T follicular helper cell (primary cell): ENCODE data around the gene SHPK.

Source experiments
- DNase-seq: peaks from one replicate; pipeline ENCODE4 v3.0.0-alpha.2; 2020; ENCODE audit warnings: low read depth

SHPK gene

DNA sequence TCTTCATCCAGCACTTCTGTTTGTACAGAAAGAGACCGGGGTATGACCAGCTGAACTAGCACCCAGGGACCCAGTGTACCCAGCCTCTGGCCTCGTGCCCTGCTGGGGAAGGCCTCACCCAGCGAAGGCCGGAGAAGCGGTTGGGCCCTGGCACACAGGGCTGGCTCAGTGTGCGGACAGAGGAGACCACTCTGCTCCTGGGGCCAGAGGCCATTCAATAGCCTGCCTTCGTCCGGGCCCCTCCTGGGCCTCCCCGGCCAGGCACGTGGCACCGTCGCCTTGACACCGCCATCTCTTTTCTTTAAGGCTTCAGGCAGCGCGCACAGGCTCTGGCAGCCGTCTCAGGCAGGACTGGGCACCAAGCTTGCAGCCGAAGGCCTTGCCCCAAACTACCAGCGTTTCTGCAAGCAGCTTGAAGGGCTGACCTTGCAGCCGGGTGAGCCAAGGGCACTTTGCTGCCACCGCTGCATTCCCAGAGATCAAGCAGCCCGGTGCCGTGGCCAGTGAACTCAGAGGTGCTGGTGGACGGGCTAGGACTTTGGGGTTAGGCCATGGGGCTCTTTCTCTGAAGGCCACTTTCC is 24.4 kb upstream of the SHPK start:
- no peak for DNase-seq

- DNase-seq = no peak
Observed at GRCh38 chr17:3659541-3660111, 23.6 kb upstream of the SHPK start.

DNA sequence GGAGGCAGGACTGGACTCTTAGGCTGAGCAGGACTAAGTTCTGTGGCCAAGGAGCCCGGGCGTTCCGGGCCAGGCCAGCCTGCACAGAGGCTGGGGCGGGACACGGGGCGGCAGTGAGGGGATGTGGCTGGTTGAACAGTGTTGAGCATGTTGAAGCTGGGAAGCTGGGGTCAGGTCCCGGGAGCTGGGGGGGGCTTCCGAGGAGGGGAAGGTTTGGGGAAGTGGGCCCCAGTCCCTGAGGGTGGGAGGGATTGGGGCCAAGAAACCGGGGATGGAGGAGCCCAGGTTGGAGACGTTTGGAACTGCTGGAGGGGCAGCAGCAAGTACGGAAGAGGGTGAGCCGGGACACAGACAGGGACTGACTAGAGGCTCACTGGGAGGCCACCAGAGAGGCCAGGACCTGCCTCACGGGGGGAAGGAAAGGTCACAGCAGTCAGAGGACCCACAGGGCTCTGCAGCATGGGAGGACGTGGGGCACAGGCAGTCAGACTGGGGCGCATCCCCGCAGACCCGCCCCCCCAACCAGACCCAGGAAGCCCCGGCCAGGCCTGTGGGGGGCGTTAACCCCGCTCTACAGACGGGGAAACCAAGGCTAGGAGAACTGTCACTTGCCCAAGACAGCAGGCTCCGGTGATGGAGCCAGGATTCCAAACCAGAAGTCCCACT is 22.9 kb upstream of the SHPK start:
- DNase-seq = no peak

- no peak for DNase-seq
Observed at GRCh38 chr17:3657874-3658783, 22.1 kb upstream of the SHPK start.

DNA sequence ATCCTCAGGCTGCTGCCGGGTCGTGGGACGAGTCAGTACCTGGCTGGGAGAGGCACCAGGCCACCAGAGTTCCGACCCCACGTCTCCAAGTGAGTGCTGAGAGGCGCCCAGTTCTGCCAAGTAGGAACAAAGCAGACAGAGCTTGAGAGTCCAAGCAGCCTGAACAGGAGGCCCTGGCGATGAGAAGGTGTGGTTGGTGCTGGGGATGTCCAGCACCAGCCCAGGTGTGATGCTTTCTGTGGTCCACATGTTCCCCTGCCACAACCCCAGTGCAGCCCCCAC is 21.5 kb upstream of the SHPK start:
- no peak for DNase-seq

GRCh38 chr17:3656755-3657587 is 20.9 kb upstream of the SHPK start:
- DNase-seq = no peak

- DNase-seq = no peak
Observed at GRCh38 chr17:3656353-3656752, 20.3 kb upstream of the SHPK start.

GRCh38 chr17:3655766-3656165 is 19.7 kb upstream of the SHPK start:
- no peak for DNase-seq

DNA sequence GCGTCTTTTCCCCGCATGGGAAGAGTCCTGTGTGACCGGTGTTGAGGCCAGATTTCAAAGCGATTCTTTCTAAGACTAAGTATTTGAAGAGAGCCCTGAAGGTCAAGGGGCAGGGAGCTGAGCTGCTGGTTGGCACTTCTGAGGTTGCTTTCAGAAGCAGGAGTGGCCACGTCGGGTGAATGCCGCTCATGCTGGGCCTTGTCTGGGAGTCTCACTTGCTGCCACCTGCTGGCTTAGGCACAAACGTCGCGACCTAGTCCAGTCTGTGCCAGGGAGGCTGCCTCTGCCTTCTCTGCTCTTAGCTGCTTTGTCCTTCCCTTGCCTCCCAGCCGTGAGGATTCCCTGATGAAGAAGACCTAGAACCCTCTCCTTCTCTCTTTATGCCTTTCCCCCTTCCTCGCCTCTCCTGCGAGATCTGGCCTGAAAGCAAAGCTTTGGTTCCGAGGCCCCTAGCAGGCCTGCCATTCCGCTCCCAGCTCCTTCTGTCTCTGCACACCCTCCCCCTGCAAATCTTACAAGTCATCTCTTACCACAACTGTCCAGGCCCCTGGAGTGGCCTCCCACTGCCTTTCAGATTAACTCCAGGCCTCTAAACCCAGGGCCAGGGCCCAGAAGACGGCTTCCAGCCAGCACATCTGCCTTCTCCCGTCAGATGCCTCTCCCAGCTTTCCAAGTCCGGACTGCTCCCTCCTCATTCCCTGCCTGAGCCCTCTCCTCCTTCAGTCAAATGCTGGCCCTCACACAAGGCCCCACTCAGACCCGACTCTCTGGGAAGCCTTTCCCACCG is 11.9 kb upstream of the SHPK start:
- DNase-seq = no peak

DNA sequence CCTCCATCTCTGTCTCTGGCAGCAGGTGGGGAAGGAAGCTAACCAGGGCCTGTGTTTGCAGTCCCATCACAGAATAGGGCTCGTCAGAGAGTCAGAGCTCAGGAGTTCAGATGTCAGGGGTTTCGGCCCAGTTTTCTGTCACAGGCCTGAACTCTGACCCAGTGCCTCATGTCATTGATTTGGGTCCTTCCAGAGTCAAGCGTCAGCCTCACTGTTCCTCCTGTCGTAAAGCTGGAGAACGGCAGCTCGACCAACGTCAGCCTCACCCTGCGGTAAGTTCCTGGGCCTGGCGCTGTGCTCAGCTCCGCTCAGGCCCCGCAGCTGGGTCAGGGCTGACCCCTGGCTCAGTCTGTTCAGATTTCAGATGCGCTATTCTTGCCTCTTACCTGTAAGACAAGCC is 11.2 kb upstream of the SHPK start:
- DNase-seq = no peak

- DNase-seq = no peak
Observed at GRCh38 chr17:3645310-3645709, 9.3 kb upstream of the SHPK start.

DNA sequence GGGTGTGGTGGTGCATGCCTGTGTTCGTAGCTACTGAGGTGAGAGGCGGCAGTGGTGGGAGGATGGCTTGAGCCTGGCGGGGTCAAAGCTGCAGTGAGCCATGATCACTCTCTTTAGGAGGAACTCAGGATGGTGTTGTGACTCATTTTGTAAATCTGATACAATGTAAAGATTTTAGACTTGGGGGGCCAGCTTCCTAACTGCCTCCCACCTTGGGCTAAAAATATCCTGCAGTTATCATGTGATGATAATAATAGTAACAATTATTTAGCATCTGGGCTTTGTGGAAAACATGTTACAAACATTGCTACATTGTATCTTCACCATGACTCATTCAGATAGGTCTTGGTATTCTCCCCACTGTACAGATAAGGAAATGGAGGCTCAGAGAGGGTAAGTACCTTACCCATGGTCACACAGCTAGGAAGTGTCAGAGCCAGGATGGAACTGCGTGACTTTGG is 7.9 kb upstream of the SHPK start:
- no peak for DNase-seq

DNA sequence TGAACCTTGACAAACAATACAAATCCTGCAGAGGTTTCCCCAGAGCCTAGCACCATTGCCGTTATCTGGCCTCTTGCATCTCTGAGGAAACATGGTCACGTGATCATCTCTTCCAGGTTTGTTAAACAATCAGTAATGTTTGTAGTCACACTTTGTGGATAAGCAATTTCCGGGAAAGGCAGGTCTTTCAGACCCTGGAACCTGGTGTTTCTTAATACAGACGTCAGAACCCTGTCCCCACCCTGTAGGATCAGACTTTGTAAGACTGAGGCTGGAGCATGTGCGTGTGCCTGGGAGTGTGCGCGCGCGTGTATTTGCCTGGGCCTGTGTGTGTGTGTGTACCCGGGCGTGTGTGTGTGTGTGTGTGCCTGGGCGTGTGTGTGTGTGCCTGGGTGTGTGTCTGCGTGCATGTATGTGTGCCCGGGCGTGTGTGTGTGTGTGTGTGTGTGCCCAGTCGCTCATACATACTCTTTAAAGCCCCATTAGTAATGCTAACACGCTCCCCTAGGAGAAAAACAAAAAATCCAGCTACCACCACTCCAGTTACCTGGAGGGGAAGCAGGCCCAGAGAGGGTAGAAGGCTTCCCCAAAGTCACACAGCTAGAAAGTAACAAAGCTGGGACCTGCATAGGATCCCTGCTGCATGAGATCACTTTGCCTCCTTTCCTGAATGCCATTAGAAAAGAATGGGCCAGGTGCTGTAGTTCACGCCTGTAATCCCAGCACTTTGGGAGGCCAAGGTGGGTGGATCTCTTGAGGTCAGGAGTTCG is 5.9 kb upstream of the SHPK start:
- DNase-seq = no peak

- DNase-seq = no peak
Observed at GRCh38 chr17:3641014-3641413, 5.0 kb upstream of the SHPK start.

- no peak for DNase-seq
Observed at GRCh38 chr17:3639981-3640596, 4.0 kb upstream of the SHPK start.

GRCh38 chr17:3636908-3637373 is 891 bp upstream of the SHPK start:
- no peak for DNase-seq

GRCh38 chr17:3635474-3636153 is 436 bp downstream of the SHPK start:
- DNase-seq = no peak

DNA sequence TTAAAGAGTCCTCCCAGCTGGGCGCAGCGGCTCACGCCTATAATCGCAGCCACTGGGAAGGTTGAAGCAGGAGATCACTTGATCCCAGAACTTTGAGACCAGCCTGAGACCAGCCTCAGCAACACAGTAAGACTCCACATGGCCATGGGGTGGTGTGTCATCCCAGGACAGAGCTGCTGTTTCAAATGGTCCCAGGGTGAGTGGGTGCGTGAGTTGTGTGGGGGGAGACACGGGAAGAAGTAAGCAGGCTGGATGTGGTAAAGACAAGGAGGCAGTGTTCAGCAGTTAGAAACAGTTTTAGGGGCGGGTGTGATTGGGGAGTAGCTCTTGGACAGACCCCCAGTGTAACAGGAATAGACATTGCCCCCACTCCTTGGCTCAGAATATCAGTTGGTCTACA is 3.8 kb downstream of the SHPK start:
- DNase-seq = no peak

GRCh38 chr17:3630781-3631180 is 5.3 kb downstream of the SHPK start:
- DNase-seq = no peak
